KMS-11 (cell line): ENCODE results near the gene ITGB5.

Experiments
- H2AFZ ChIP-seq: fragments of 200-600 bp; sonication (generic); 2 replicates; pipeline ENCODE4 v1.6.1; 2016; ENCODE audit warnings: antibody characterized with exemption, mixed run types, low read depth
- H3K27ac ChIP-seq: fragments of 200-600 bp; sonication (generic); 2 replicates; pipeline ENCODE4 v1.6.1; 2016; ENCODE audit warnings: mild to moderate bottlenecking, mixed run types
- H3K27me3 ChIP-seq: fragments of 200-600 bp; sonication (generic); 2 replicates; pipeline ENCODE4 v1.6.1; 2017; ENCODE audit warnings: mild to moderate bottlenecking, low read depth, mixed run types, moderate library complexity; ENCODE audit not compliant: insufficient read depth
- H3K36me3 ChIP-seq: fragments of 200-600 bp; sonication (generic); 2 replicates; pipeline ENCODE4 v1.6.1; 2017; ENCODE audit warnings: mild to moderate bottlenecking, mixed run types; ENCODE audit not compliant: insufficient read depth
- H3K4me1 ChIP-seq: fragments of 200-600 bp; sonication (generic); 2 replicates; pipeline ENCODE4 v1.6.1; 2016; ENCODE audit warnings: mild to moderate bottlenecking, low read depth, mixed run types; ENCODE audit not compliant: poor library complexity, severe bottlenecking
- H3K4me2 ChIP-seq: fragments of 200-600 bp; sonication (generic); 2 replicates; pipeline ENCODE4 v1.7.0; 2016; ENCODE audit warnings: mild to moderate bottlenecking, mixed run types
- H3K4me3 ChIP-seq: fragments of 200-600 bp; sonication (generic); IDR thresholded peaks from 2 replicates; pipeline ENCODE4 v1.6.1; 2017; ENCODE audit warnings: low read depth, low read length, mixed read lengths; ENCODE audit not compliant: insufficient read depth
- H3K79me2 ChIP-seq: fragments of 200-600 bp; sonication (generic); 2 replicates; pipeline ENCODE4 v1.6.1; 2016; ENCODE audit warnings: low read depth, mixed run types; ENCODE audit not compliant: insufficient read depth
- H3K9ac ChIP-seq: fragments of 200-600 bp; sonication (generic); 2 replicates; pipeline ENCODE4 v1.6.1; 2016; ENCODE audit warnings: mild to moderate bottlenecking, mixed run types
- H4K20me1 ChIP-seq: fragments of 200-600 bp; sonication (generic); 2 replicates; pipeline ENCODE4 v1.6.1; 2016; ENCODE audit warnings: mild to moderate bottlenecking, mixed run types; ENCODE audit not compliant: insufficient read depth
- CTCF ChIP-seq: fragments of 200-600 bp; sonication (generic); conservative IDR thresholded peaks from 2 replicates; pipeline ENCODE4 v1.6.1; 2017; ENCODE audit warnings: low read depth, mild to moderate bottlenecking, antibody characterized with exemption, low read length, moderate library complexity, mixed read lengths

Gene ITGB5

GRCh38 chr3:124843047-124843446, 44.1 kb downstream of the ITGB5 start:
- Histone ChIP-seq H2AFZ (no peak overlapping the region), H3K79me2 (no peaks in the 10 kb centered on the region), H3K27me3 (no peaks in the 10 kb centered on the region), H3K9ac (no peak overlapping the region), H3K27ac (no peak overlapping the region), H3K4me1 (peaks cover 17% of the 10 kb centered on the region), H4K20me1 (no peaks in the 10 kb centered on the region), H3K4me2 (no peak overlapping the region), H3K36me3 (no peaks in the 10 kb centered on the region; the same call in 1 of the 2 replicates), H3K4me3 (no peak overlapping the region)
- no peak for TF ChIP-seq CTCF

GRCh38 chr3:124841517-124841916, 45.6 kb downstream of the ITGB5 start:
- Histone ChIP-seq H4K20me1 (no peaks in the 10 kb centered on the region), H3K4me2 (no peak overlapping the region), H2AFZ (no peak overlapping the region), H3K36me3 (no peaks in the 10 kb centered on the region; the same call in 1 of the 2 replicates), H3K27ac (no peak overlapping the region), H3K4me3 (no peak overlapping the region), H3K9ac (no peak overlapping the region), H3K4me1 (peaks cover 31% of the 10 kb centered on the region), H3K27me3 (no peaks in the 10 kb centered on the region), H3K79me2 (no peaks in the 10 kb centered on the region)
- no peak for TF ChIP-seq CTCF

GRCh38 chr3:124840331-124840730, 46.8 kb downstream of the ITGB5 start:
- Histone ChIP-seq H3K27ac (no peak overlapping the region), H3K36me3 (no peaks in the 10 kb centered on the region; the same call in 1 of the 2 replicates), H4K20me1 (no peaks in the 10 kb centered on the region), H3K4me2 (no peak overlapping the region), H3K27me3 (no peaks in the 10 kb centered on the region), H3K4me1 (peaks cover 31% of the 10 kb centered on the region), H2AFZ (no peak overlapping the region), H3K9ac (no peak overlapping the region), H3K4me3 (no peak overlapping the region), H3K79me2 (no peaks in the 10 kb centered on the region)
- no peak for TF ChIP-seq CTCF

GRCh38 chr3:124839896-124840295, 47.3 kb downstream of the ITGB5 start:
- H2AFZ ChIP-seq: no peak overlapping the region
- TF ChIP-seq CTCF: no peak
- H3K4me1 ChIP-seq: peaks cover 32% of the 10 kb centered on the region
- H3K9ac ChIP-seq: no peak overlapping the region
- H3K79me2 ChIP-seq: no peaks in the 10 kb centered on the region
- H4K20me1 ChIP-seq: no peaks in the 10 kb centered on the region
- H3K27me3 ChIP-seq: no peaks in the 10 kb centered on the region
- H3K4me2 ChIP-seq: no peak overlapping the region
- H3K4me3 ChIP-seq: no peak overlapping the region
- H3K27ac ChIP-seq: no peak overlapping the region
- no peaks in the 10 kb centered on the region; the same call in 1 of the 2 replicates for H3K36me3 ChIP-seq
